CD4-positive, alpha-beta T cell treated with Interleukin-17A for 4 hours (primary cell): ENCODE measurements around the gene TBX4.
A peak's percentile ranks its signal among the peaks of the same experiment; 100 is the strongest.

ENCODE experiments used
- DNase-seq: peaks from one replicate; pipeline ENCODE4 v3.0.0-alpha.2; 2020; ENCODE audit warnings: mixed read lengths

Gene TBX4

GRCh38 chr17:61455324-61456060, 3.3 kb downstream of the TBX4 start:
- DNase-seq, result no peak

DNA sequence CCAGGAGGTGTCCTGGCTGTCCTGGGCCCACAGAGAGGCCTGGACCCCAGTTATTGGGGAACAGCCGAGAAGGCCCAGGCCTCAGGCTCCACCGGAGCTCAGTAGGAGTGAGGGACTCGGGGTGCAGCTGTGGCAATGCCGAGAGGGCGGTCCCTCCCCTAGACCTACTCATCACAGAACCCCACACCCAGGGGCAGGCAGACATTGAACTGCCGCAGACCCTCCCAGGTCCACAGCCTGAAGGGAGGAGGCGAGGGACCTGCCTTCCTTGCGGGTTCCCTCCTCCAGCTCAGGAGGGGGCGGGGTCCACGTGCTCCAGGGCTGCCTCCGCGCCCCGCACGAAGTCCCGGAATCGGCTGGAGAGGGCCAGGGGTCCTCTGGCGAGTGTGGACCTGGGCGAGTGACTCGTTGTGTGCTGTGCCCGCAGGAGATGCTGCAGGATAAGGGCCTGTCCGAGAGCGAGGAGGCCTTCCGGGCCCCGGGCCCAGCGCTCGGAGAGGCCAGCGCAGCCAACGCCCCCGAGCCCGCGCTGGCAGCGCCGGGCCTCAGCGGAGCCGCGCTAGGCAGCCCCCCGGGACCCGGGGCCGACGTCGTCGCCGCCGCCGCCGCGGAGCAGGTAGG, 3.9 kb downstream of the TBX4 start:
- no peak for DNase-seq

- no peak for DNase-seq
These were observed 4.5 kb downstream of the TBX4 start for GRCh38 chr17:61456688-61457225.

GRCh38 chr17:61457226-61457983, 5.2 kb downstream of the TBX4 start:
- no peak for DNase-seq

GRCh38 chr17:61458000-61458399, 5.8 kb downstream of the TBX4 start:
- no peak for DNase-seq

DNA sequence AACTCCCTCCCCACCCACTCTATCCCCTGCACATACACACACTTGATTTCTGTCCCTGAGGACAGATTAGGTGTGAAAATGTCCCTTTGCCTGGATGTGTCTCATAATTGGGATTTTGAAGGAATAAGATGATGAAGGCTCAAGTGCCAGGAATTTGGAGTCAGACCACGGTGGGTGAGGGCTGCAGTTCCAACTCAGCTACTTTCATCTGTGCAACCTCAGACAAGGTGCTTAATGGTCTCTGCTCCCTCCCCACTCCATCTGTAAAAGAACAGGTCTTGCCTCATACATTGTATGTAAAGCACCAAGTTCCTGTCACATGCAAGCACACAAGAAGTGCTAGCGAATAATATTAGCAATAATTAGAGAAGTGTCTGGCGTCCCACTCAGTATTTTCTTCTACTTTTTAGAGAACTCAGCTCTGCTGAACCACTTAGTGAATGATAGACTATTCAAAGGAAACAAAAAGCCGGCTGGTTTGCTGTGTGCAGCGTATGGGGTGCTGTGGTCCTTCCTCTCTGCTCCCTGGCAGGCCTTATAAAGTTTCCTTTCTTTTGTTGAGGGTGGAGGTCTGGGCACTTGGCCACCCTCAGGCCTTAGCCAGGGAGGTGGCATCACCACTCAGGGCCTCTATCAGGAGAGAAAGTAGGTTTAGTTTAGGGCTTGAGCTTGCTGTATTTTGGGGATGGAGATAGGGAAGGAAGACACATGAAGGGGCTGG, 6.4 kb downstream of the TBX4 start:
- no peak for DNase-seq

GRCh38 chr17:61459142-61459809, 7.1 kb downstream of the TBX4 start:
- no peak for DNase-seq

- DNase-seq, result no peak
These were observed 7.9 kb downstream of the TBX4 start for GRCh38 chr17:61459939-61460718.

GRCh38 chr17:61460796-61461585, 8.8 kb downstream of the TBX4 start:
- DNase-seq, result no peak

GRCh38 chr17:61461586-61461966, 9.4 kb downstream of the TBX4 start:
- no peak for DNase-seq

- DNase-seq, result peak; percentile 11
These were observed 9.9 kb downstream of the TBX4 start for GRCh38 chr17:61461967-61462718.

DNA sequence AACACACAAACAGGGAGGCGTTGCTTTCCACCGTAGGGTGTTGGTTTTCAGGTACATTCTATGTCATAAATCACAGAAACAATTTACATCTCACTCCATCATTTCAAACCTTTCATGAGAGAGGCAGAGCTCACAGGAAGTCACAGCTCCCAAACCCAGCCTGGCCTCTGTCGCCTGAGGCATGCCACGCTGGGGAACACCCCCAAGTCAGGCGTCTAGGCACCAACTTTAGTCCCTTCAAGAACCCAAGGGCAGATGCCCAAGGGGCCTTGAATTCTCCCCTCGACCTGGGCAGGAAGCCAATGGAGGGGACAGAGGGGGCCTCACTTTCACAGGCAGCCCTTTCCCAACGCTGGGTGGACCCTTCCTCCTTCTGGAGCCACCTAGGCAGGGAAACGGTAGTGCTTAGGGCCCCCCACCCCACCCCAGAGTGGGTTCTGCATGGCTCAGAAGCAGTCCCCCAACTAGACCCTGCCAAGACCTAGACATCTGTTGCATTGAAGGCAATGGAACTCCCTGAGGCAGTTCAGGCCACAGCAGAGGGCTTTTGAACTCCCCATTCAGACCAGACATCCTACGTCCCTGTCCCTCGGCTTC, 10.6 kb downstream of the TBX4 start:
- no peak for DNase-seq

DNA sequence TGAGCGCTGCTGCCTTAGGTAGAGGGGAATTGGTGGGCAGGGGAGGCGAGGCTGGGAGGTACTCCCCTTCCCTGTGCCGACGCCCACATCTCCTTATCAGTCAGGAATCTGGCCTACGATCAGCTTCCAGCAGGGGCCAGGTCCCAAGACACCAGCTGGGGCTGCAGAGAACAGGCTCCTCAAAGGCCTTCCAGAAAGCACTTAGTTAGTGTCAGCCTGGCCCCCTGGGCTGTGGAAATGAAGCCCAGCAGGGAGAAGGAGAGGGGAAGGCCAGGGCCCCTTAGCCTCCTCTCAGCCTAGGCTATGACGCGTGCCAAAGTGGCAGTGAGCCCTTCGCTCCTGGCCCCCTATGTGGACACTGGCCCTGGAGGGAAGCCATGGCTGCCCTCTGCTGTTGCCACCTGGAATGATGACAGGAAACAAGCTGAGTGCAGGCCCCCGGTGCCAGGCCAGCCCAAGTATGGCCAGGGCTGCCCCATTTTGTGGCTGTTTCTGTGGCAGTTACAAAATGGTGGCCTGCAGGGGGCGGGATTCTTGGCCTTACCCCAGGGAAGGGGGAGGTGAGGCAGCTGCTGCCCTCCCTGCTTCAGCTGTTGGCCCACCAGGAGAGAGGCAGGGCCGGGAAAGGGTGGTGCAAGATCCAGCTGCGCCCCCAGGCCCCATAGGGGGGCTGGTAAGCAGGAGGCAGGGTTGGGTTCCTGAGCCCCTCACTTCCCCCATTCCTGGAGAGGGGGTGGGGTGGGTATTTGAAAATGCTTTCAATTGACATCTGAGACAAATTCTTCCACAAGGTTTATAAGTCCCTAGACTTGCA, 11.3 kb downstream of the TBX4 start:
- no peak for DNase-seq

DNA sequence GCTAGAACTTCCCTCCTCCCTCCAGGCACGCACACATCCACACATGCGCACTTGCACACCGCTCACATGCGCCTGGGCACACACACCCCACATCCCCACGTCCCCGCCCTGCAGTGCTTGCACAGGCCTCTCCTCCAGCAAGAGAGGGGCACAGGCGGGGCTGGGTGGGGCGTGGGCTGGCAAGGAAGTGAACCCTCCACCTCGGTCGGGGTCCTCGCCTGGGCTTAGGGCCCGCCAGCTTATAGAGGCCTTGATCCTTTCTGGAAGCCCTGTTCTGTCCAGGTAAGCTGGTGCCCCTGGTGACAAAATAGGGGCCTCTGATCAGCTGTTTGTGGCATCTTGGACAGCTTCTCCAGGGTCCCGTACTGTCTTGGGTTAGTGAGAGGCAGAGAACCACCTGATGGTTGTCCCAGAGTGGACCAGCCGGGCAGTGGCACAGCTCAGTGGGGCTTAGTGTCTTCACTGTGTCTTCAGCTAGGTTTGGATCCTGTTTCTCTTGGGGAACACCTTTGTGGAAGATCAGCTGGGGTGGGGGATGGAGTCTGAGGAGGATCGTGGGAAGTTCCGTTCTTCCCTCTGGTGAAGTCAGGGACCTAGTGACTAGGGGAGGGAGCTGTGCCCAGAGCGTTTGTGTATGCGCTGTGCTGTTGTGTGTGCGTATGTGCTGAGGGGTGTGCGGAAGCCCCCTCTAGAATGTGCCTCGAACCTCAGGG, 12.1 kb downstream of the TBX4 start:
- no peak for DNase-seq

- no peak for DNase-seq
These were observed 12.6 kb downstream of the TBX4 start for GRCh38 chr17:61464843-61465180.

- no peak for DNase-seq
These were observed 13.5 kb downstream of the TBX4 start for GRCh38 chr17:61465550-61466237.

DNA sequence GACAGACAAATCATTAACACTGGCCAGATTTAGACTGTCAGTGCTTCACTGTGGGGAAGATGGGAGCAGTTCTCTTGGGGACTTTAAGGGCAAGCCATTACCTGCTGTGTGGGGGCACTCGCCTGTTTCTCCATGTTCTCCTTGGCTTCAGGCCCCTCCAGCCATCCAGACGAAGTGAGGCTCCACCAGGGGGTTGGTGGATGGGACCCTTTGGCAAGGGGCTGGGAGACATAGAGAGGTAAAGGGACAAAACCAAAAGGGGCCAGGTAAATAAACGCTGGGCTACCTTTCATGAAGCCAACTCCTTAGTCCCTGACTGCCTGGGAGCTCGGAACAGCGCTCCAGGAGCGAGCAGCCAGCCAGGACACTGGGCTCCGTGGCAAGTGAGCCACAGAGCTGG, 14.0 kb downstream of the TBX4 start:
- no peak for DNase-seq
